PFSK-1 (cell line): ENCODE data around the gene SNX24.

ENCODE experiments used
- POLR2AphosphoS5 ChIP-seq: IDR thresholded peaks from 2 replicates; pipeline ENCODE4 v1.6.1; 2012; ENCODE audit warnings: low read depth, mild to moderate bottlenecking, control low read depth, low read length, moderate library complexity
- SIN3A ChIP-seq: IDR thresholded peaks from 2 replicates; pipeline ENCODE4 v1.6.1; 2012; ENCODE audit warnings: mild to moderate bottlenecking, low read length, moderate library complexity, borderline replicate concordance; ENCODE audit not compliant: insufficient read depth
- TAF1 ChIP-seq: IDR thresholded peaks from 2 replicates; pipeline ENCODE4 v1.6.1; 2012; ENCODE audit warnings: low read length, control low read depth, borderline replicate concordance; ENCODE audit not compliant: insufficient read depth

GRCh38 chr5:123035918-123036390 lies 190.5 kb downstream of the SNX24 start:
- TF ChIP-seq POLR2AphosphoS5, result no peak
- TF ChIP-seq TAF1, result no peak
- no peak for TF ChIP-seq SIN3A
